Measurements from ENCODE around the gene GPR78.
"Not testable (repeated sequence)": the region's sequence is repeated elsewhere in the genome, so short reads cannot be mapped to it uniquely, and the experiment has no call there.

Gene GPR78

DNA sequence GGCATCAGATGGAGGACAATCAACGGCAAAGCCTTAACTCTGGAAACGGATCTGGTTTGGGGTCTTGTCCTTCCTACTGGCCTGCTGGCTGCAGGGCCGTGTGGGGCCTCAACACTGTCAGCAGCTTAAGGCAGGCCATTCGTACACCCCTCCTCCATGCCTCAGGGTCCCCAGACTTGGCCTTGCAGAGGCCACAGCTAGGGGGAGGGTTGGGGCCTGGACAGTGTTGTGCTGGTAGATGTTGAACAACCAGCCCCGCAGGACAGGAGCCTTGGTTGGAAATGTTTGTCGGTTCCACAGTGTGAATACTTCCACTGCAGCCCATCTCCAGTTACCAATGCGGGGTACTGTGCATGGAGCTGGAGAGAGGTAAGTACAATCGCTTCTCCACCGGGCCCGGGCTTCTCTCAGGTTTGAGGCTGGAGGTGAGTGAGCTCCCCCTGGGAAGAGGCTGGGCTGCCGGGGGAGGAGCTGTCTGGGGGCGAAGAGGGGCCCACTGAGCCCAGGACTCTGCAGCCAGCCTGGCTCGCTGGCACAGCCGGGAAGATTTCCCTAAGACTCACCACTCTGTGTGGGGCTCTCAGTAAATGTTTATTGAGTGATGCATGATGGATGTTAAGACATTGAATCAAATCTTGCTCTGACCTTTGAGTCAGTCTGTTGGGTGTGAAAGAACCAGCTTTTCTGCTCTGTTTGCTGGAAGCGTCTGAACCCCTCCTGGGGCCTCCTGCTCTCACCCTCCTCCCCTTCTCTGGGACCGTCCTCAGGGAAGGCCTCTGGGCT lies 19.7 kb upstream of the GPR78 start:
- DNase-seq (ENCODE audit: low read depth, low spot score): no peak

DNA sequence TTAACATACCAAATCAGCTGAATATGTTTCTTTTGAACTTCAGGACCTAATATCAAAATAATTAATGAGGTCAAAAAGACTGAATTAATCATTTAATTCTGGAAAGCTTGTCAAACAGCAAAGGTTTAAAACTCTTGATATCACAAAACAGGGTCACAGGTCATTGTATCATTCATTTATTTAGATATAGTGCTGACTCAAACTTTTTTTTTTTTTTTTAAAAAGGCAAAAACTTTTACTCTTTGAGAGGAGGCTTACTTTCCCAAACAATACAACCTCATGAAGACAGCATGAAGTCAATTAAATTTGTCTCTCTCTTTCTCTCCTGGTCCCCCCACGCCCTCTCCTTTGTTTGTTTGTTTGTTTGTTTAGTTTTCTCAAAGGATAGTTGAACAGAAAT lies 15.6 kb upstream of the GPR78 start:
- DNase-seq (ENCODE audit: low read depth, low spot score): no peak

DNA sequence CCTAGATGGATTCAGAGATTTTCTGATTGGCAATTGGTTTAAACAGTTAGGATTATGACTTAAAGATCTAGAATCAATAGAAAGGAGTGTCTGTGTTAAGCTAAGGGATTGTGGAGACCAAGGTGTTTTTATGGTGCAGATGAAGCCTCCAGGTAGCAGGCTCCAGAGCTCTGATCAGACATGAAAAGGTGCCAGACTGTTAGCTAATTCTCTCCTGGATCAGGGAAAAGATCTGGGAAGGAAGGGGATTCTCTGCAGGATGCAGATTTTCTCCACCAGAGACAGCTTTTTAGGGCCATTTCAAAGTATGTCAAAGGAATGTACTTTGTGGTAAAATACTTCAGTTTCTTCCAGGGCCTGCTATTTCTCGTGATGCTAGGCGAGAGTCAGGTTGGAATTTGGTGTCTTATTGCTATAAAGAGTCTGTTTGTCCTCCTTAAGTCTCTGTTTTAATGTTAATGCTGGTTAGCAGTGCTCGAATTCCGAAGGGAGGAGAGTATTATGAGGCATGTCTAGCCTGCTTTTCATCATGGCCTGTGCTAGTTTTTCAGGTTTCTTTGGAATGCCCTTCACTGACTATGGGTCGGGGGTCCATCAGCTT lies 12.0 kb upstream of the GPR78 start:
- DNase-seq (ENCODE audit: low read depth, low spot score): peak; percentile 90

DNA sequence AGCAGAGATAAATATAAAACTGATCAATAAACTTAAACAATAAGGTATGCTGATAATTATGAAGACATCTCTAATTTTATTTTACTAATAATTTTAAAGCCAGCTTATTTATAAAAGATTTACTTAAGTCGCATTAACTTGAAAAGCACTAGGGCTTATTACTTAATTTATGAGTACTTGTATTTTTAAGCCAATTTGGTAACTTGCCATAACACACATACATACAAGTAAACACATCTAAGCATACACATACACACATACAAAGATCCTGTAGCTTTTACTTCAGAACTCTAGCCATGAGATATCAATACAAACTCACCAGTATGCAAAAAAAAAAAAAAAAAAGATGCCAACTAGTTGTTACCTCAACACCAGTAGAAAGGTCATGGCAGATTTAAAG lies 10.0 kb upstream of the GPR78 start:
- no peak for DNase-seq (ENCODE audit: low read depth, low spot score)

GRCh38 chr4:8571702-8572685 lies 8.2 kb upstream of the GPR78 start:
- DNase-seq (ENCODE audit: low read depth, low spot score): no peak

- no peak for DNase-seq (ENCODE audit: low read depth, low spot score)
Measured at GRCh38 chr4:8573266-8573665, 6.9 kb upstream of the GPR78 start.

GRCh38 chr4:8574796-8575370 lies 5.3 kb upstream of the GPR78 start:
- no peak for DNase-seq (ENCODE audit: low read depth, low spot score)

- DNase-seq (ENCODE audit: low read depth, low spot score): no peak
Measured at GRCh38 chr4:8575457-8575856, 4.7 kb upstream of the GPR78 start.

GRCh38 chr4:8576591-8576990 lies 3.6 kb upstream of the GPR78 start:
- DNase-seq (ENCODE audit: low read depth, low spot score): not testable (repeated sequence)

- DNase-seq (ENCODE audit: low read depth, low spot score): no peak
Measured at GRCh38 chr4:8577046-8577445, 3.1 kb upstream of the GPR78 start.

- no peak for DNase-seq (ENCODE audit: low read depth, low spot score)
Measured at GRCh38 chr4:8577972-8578371, 2.2 kb upstream of the GPR78 start.

DNA sequence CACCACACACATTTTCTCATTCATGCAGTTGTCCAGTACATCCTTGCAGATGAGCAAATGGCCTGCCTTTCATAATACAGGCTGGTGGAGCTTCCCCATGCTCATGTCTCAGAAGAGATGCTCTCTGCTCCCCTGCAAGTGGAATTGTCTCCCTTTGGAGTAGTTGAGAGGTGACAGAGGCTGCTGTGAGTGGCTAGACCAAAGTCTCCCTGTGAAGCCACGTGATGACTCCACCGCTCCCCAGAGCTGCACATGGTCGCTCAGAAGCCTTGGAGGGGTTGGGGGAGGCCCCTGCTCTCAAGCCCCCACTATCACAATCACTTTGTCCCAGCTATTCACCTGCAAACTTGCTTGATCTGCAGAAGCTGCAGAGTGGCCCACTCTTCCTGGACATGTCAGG lies 1.5 kb upstream of the GPR78 start:
- DNase-seq (ENCODE audit: low read depth, low spot score): no peak

DNA sequence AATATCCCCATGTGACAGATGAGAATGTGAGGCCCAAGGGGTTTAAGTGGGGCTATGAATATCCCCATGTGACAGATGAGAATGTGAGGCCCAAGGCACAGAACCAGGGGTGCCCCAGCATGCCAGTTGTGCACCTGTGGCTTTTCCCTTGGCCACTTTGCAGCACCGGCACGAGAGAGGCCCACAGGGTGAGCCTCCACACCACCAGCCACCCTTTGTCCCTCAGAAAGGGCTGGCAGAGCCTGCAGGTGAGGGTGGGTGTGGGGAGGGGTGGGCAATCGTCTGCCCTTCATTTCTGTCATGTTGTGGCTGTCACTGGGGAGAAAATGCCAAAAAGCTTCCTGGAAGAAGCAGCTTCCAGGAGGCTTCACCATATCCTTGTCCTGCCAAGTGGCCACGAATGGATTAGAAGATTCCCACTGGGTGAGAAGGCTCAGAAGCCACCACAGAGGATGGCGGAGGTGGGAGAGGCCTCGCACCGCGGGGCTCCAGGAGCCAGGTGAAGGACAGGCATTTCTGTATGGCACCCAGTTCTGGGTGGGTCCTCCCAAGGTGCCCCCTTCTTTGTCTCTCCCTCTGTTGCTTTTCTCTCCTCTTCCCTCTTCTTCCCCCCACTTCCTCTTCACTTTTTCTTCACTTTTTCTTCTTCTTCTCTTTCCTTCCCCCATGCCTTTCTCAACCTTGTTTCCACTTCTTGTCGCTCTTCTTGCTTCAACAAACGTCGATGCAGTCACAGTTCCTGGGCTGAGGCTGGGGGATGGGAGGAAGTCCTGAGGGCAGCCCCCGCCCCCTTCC lies 469 bp upstream of the GPR78 start:
- DNase-seq (ENCODE audit: low read depth, low spot score): no peak

DNA sequence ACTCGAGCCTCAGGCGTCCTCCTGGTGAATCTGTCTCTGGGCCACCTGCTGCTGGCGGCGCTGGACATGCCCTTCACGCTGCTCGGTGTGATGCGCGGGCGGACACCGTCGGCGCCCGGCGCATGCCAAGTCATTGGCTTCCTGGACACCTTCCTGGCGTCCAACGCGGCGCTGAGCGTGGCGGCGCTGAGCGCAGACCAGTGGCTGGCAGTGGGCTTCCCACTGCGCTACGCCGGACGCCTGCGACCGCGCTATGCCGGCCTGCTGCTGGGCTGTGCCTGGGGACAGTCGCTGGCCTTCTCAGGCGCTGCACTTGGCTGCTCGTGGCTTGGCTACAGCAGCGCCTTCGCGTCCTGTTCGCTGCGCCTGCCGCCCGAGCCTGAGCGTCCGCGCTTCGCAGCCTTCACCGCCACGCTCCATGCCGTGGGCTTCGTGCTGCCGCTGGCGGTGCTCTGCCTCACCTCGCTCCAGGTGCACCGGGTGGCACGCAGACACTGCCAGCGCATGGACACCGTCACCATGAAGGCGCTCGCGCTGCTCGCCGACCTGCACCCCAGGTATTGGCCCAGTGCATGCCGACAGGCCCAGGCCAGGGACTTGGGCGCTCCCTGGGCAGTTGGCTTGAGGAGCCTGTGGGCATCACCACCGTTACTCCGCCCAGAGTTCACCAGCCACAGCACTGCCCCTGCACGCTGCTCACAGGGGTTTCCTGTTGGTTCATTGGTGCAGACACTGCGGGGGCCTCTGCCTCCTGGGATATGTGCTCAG lies 1.1 kb downstream of the GPR78 start:
- DNase-seq (ENCODE audit: low read depth, low spot score): no peak

GRCh38 chr4:8582016-8582415 lies 1.8 kb downstream of the GPR78 start:
- DNase-seq (ENCODE audit: low read depth, low spot score): no peak

DNA sequence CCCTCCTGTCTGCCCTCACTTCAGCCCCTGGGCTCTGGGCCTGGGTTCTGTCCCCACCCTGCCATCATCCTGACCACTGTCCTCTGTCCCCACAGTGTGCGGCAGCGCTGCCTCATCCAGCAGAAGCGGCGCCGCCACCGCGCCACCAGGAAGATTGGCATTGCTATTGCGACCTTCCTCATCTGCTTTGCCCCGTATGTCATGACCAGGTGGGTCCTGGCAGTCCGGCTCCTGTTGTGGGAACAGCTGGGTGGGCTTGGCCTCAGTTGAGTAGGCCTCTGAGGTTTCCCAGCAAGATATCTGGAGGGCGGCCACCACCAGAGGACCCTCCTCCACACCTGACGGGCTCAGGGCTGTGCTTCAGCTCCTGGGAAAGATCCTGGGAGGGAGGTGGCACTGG lies 2.2 kb downstream of the GPR78 start:
- no peak for DNase-seq (ENCODE audit: low read depth, low spot score)

DNA sequence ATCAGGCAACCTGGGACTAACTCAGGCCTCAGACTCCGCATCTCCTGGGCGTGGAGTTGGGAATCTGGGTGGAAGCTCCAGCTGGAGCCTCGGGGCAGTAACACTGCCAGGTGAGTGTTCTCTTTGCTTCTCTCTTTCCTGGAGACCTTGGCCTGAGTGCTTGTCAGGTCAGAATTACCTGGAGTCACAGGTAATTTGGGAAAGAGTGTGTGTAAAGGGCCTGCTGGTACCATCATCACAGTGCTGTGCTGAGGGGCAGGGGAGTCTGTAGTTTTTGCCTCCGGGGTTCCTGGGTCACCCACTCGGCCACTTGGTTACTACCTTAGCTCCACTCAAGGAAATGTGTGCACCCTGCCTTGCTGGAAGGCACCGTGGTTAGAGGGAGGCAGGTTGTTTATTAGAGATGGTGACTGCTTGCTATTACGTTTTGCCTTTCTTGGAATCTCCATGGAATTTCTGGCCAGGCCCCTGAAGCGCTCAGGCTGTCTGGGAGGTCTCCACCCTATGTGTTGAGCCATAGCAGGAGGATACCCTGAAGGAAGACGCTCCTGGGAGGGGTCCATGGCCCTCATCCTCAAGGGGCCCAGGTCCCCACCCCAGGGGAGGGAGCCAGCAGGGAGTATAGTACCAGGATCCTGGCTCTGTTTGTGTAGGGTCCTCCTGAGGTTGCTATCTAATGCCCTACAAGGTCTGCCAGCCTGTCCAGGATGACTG lies 2.9 kb downstream of the GPR78 start:
- DNase-seq (ENCODE audit: low read depth, low spot score): no peak

DNA sequence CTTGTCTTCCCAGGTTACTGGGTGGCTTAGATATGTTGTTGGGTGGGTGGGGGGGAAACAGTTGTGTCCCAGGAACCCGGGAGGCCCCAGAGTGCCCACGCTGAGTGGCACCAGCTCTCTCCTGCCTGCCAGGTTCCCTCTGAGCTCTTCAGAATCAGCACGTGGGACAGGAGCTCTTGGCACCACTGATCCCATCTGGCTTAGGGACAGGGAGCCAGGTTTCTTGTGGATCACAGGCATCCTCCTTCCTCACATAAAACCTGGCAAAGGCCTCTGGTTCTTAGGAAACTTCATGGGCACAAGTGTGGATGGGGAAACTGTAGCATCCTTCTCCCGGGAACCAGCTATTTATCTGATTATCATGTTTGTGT lies 3.4 kb downstream of the GPR78 start:
- no peak for DNase-seq (ENCODE audit: low read depth, low spot score)

- no peak for DNase-seq (ENCODE audit: low read depth, low spot score)
Measured at GRCh38 chr4:8585186-8585585, 5.0 kb downstream of the GPR78 start.

DNA sequence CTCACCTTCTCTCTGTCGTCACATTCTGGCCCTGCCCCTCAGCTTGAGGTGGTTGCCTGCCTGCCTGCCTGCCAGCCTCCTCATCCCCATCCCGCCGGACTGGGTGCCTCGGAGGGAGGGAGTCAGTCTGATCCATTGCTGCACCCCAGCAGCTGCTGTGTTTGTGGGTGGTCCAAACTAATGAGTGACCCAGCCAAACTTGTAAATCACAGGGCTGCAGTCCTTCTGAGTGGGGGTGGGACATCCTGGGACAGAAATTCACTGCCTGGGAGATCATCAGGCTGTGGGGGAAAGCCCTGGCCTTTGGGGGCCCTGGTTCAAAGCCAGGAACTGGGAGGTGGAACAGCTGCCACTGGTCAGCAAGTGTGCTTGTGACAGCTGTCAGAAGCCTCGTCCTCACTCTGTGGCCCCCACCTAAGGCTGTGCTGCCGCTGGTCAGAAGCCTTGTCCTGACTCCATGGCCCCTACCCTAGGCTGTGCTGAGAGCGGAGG lies 5.6 kb downstream of the GPR78 start:
- no peak for DNase-seq (ENCODE audit: low read depth, low spot score)

Data from iPS DF 19.7 (cell line).